ENCODE measurements around the gene UBAC2.

UBAC2 gene

GRCh38 chr13:99418103-99418842 lies 217.6 kb downstream of the UBAC2 start:
- no peak for DNase-seq (ENCODE audit: low spot score)

- no peak for DNase-seq (ENCODE audit: low spot score)
These were observed 218.1 kb downstream of the UBAC2 start for GRCh38 chr13:99418843-99419140.

- DNase-seq (ENCODE audit: low spot score) = no peak
These were observed 219.1 kb downstream of the UBAC2 start for GRCh38 chr13:99419591-99420243.

- no peak for DNase-seq (ENCODE audit: low spot score)
These were observed 220.6 kb downstream of the UBAC2 start for GRCh38 chr13:99421271-99421670.

GRCh38 chr13:99421758-99422585 lies 221.3 kb downstream of the UBAC2 start:
- no peak for DNase-seq (ENCODE audit: low spot score)

- DNase-seq (ENCODE audit: low spot score) = no peak
These were observed 222.0 kb downstream of the UBAC2 start for GRCh38 chr13:99422586-99423220.

GRCh38 chr13:99425485-99426341 lies 225.1 kb downstream of the UBAC2 start:
- no peak for DNase-seq (ENCODE audit: low spot score)

GRCh38 chr13:99426426-99426825 lies 225.8 kb downstream of the UBAC2 start:
- no peak for DNase-seq (ENCODE audit: low spot score)

GRCh38 chr13:99429670-99430069 lies 229.0 kb downstream of the UBAC2 start:
- DNase-seq (ENCODE audit: low spot score) = no peak

GRCh38 chr13:99431927-99432608 lies 231.4 kb downstream of the UBAC2 start:
- no peak for DNase-seq (ENCODE audit: low spot score)

GRCh38 chr13:99432609-99433542 lies 232.2 kb downstream of the UBAC2 start:
- DNase-seq (ENCODE audit: low spot score) = no peak

- DNase-seq (ENCODE audit: low spot score) = no peak
These were observed 233.0 kb downstream of the UBAC2 start for GRCh38 chr13:99433543-99434075.

- no peak for DNase-seq (ENCODE audit: low spot score)
These were observed 233.7 kb downstream of the UBAC2 start for GRCh38 chr13:99434258-99434788.

- no peak for DNase-seq (ENCODE audit: low spot score)
These were observed 234.5 kb downstream of the UBAC2 start for GRCh38 chr13:99435116-99435515.

- no peak for DNase-seq (ENCODE audit: low spot score)
These were observed 235.3 kb downstream of the UBAC2 start for GRCh38 chr13:99435998-99436397.

All from D341Med (cell line).